ENCODE results near the gene MSH6. TPM values are rescaled to one million over a fixed set of nuclear protein-coding genes. Genes with fewer than 3 reads are reported as not detected.

Gene MSH6
- total and polyA plus RNA-seq, 9 of the 15 experiments (the other 6 are each of a cell fraction or from before 2014, with no cell fraction given): 15.3 to 147 (median 80.5) TPM

GRCh38 chr2:47782671-47783485 is at the start of gene MSH6 (continued):
- TF ChIP-seq TGIF2 (CRISPR knock-in tag; IDR thresholded peaks at IDR 0.05) (no peak), KLF10 (CRISPR knock-in tag; IDR thresholded peaks at IDR 0.05) (no peak), RFX1 (IDR thresholded peaks at IDR 0.05) (no peak), CBX2 (IDR thresholded peaks at IDR 0.05; ENCODE audit: insufficient read depth, low read length, poor library complexity, severe bottlenecking) (no peak), SETDB1 (IDR thresholded peaks at IDR 0.05; ENCODE audit: low read length) (no peak), ZNF707 (CRISPR knock-in tag; conservative IDR thresholded peaks at IDR 0.05) (no peak), IRF2 (CRISPR knock-in tag; IDR thresholded peaks at IDR 0.05) (no peak), RBM25 (IDR thresholded peaks at IDR 0.05; ENCODE audit: low read depth, low read length, severe bottlenecking) (peak; percentile 69), HCFC1 (IDR thresholded peaks at IDR 0.05; ENCODE audit: low read depth, low read length) (no peak), SPI1 (IDR thresholded peaks at IDR 0.05; ENCODE audit: borderline replicate concordance, low read depth, low read length) (0 out of 2 replicates have a peak, but pooled peaks have one; percentile 4), NFE2L1 (tag; IDR thresholded peaks at IDR 0.05; ENCODE audit: borderline replicate concordance, low read depth) (no peak), ETV6 (IDR thresholded peaks at IDR 0.05; ENCODE audit: borderline replicate concordance in 1 of 2, low read depth in 2 of 2, low read length in 1 of 2) (no peak), ETV6 (CRISPR knock-in tag; IDR thresholded peaks at IDR 0.05; ENCODE audit: borderline replicate concordance) (no peak), ZNF778 (CRISPR knock-in tag; IDR thresholded peaks at IDR 0.05) (no peak), ID3 (CRISPR knock-in tag; IDR thresholded peaks at IDR 0.05) (no peak), ID3 (tag; IDR thresholded peaks at IDR 0.05) (peak; percentile 30; the same call in 1 of the 2 replicates), PYGO2 (tag; IDR thresholded peaks at IDR 0.05) (no peak), CBFB (CRISPR knock-in tag; IDR thresholded peaks at IDR 0.05) (no peak), ZNF395 (CRISPR knock-in tag; IDR thresholded peaks at IDR 0.05) (peak; percentile 24; the same call in 1 of the 2 replicates), MAFF (IDR thresholded peaks at IDR 0.05; ENCODE audit: low read length) (no peak), TAF1 (IDR thresholded peaks at IDR 0.05; ENCODE audit: control insufficient read depth, extremely low read depth, insufficient read depth, low read length, severe bottlenecking) (peak; percentile 74)
- TF ChIP-seq, protein P1, sequence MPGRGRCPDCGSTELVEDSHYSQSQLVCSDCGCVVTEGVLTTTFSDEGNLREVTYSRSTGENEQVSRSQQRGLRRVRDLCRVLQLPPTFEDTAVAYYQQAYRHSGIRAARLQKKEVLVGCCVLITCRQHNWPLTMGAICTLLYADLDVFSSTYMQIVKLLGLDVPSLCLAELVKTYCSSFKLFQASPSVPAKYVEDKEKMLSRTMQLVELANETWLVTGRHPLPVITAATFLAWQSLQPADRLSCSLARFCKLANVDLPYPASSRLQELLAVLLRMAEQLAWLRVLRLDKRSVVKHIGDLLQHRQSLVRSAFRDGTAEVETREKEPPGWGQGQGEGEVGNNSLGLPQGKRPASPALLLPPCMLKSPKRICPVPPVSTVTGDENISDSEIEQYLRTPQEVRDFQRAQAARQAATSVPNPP (IDR thresholded peaks at IDR 0.05; ENCODE audit: borderline replicate concordance, insufficient read depth, insufficient read length): no peak
- TF ChIP-seq, protein P2, sequence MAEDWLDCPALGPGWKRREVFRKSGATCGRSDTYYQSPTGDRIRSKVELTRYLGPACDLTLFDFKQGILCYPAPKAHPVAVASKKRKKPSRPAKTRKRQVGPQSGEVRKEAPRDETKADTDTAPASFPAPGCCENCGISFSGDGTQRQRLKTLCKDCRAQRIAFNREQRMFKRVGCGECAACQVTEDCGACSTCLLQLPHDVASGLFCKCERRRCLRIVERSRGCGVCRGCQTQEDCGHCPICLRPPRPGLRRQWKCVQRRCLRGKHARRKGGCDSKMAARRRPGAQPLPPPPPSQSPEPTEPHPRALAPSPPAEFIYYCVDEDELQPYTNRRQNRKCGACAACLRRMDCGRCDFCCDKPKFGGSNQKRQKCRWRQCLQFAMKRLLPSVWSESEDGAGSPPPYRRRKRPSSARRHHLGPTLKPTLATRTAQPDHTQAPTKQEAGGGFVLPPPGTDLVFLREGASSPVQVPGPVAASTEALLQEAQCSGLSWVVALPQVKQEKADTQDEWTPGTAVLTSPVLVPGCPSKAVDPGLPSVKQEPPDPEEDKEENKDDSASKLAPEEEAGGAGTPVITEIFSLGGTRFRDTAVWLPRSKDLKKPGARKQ (CRISPR knock-in tag; IDR thresholded peaks at IDR 0.05): no peak
